K562 (cell line): Measurements from ENCODE around the gene SPRED2. TPM values are rescaled to one million over a fixed set of nuclear protein-coding genes. Genes with fewer than 3 reads are reported as not detected.
A peak's percentile ranks its signal among the peaks of the same experiment; 100 is the strongest.

ENCODE experiments used
- CBFA2T2 ChIP-seq: fragments of 450-650 bp; conservative IDR thresholded peaks from 2 replicates; pipeline ENCODE4 v1.6.1; 2017; ENCODE audit warnings: mild to moderate bottlenecking
- CCAR2 ChIP-seq: fragments of 200-400 bp; formaldehyde crosslinking; IDR thresholded peaks from 2 replicates; pipeline ENCODE4 v1.6.1; 2017; ENCODE audit warnings: mild to moderate bottlenecking, low read depth, low read length
- CREM ChIP-seq: IDR thresholded peaks from 2 replicates; pipeline ENCODE4 v1.6.1; 2014; ENCODE audit warnings: antibody characterized with exemption, low read depth
- CUX1 ChIP-seq: fragments of 200-800 bp; sonication (Bioruptor generic); IDR thresholded peaks from 2 replicates; pipeline ENCODE4 v1.6.1; 2016; ENCODE audit warnings: missing genetic modification characterization, missing compliant biosample characterization
- DDX20 ChIP-seq: fragments of 450-650 bp; IDR thresholded peaks from 2 replicates; pipeline ENCODE4 v1.6.1; 2016; ENCODE audit warnings: missing genetic modification characterization, low read depth, mild to moderate bottlenecking, missing compliant biosample characterization, moderate library complexity
- DNMT1 ChIP-seq: fragments of 450-650 bp; IDR thresholded peaks from 2 replicates; pipeline ENCODE4 v1.6.1; 2016; ENCODE audit warnings: antibody characterized with exemption, mild to moderate bottlenecking
- DPF2 ChIP-seq: fragments of 450-650 bp; IDR thresholded peaks from 2 replicates; pipeline ENCODE4 v1.6.1; 2016
- JUNB ChIP-seq: fragments of 450-650 bp; formaldehyde crosslinking; conservative IDR thresholded peaks from 2 replicates; pipeline ENCODE4 v1.4.0; 2020; ENCODE audit warnings: mild to moderate bottlenecking
- KAT7 ChIP-seq: sonication (generic); formaldehyde crosslinking; IDR thresholded peaks from 2 replicates; pipeline ENCODE4 v1.8.0; 2022; ENCODE audit warnings: missing genetic modification reagents, mild to moderate bottlenecking, borderline replicate concordance
- MCM5 ChIP-seq: fragments of 450-650 bp; IDR thresholded peaks from 2 replicates; pipeline ENCODE4 v1.6.1; 2016; ENCODE audit warnings: low read depth
- MYBL2 ChIP-seq, 2 experiments: fragments of 450-650 bp in 1 of 2; sonication (generic) in 1 of 2; formaldehyde crosslinking in 1 of 2; IDR thresholded peaks; 2 replicates each; pipeline versions ENCODE4 v1.6.1 to v1.8.1; 2017 to 2022; ENCODE audit warnings: borderline replicate concordance in 1 of 2, inconsistent platforms in 1 of 2, low read depth in 1 of 2, mild to moderate bottlenecking in 1 of 2, missing genetic modification reagents in 1 of 2, moderate library complexity in 1 of 2
- NFE2 ChIP-seq: IDR thresholded peaks from 2 replicates; pipeline ENCODE4 v1.6.1; 2014; ENCODE audit warnings: antibody characterized with exemption, low read depth
- RFX7 ChIP-seq: fragments of 250-450 bp; sonication (Bioruptor Pico); IDR thresholded peaks from 2 replicates; pipeline ENCODE4 v1.5.1; 2021; ENCODE audit warnings: mild to moderate bottlenecking
- SP1 ChIP-seq: sonication (generic); formaldehyde crosslinking; IDR thresholded peaks from 2 replicates; pipeline ENCODE4 v1.8.1; 2022; ENCODE audit warnings: mild to moderate bottlenecking, missing genetic modification reagents
- SPI1 ChIP-seq: IDR thresholded peaks from 2 replicates; pipeline ENCODE4 v1.6.1; 2011; ENCODE audit warnings: low read depth, low read length, control low read depth, borderline replicate concordance
- TCF3 ChIP-seq: sonication (generic); formaldehyde crosslinking; IDR thresholded peaks from 2 replicates; pipeline ENCODE4 v1.4.0; 2020; ENCODE audit warnings: mild to moderate bottlenecking, missing genetic modification reagents
- TEAD4 ChIP-seq, 2 experiments: sonication (generic) in 1 of 2; formaldehyde crosslinking in 1 of 2; IDR thresholded peaks; 2 replicates each; pipeline versions ENCODE4 v1.6.1 to v1.8.0; 2012 to 2022; ENCODE audit warnings: borderline replicate concordance in 1 of 2, inconsistent platforms in 1 of 2, low read length in 1 of 2, mild to moderate bottlenecking in 1 of 2, missing genetic modification reagents in 1 of 2
- ZNF143 ChIP-seq: sonication (generic); formaldehyde crosslinking; IDR thresholded peaks from 2 replicates; pipeline ENCODE4 v1.9.0; 2022; ENCODE audit warnings: mild to moderate bottlenecking, missing genetic modification reagents
- ZNF324 ChIP-seq: fragments of 250-450 bp; sonication (Bioruptor Pico); IDR thresholded peaks from 2 replicates; pipeline ENCODE4 v1.4.0; 2020; ENCODE audit warnings: mild to moderate bottlenecking
- ZNF668 ChIP-seq: fragments of 250-450 bp; sonication (Bioruptor Pico); IDR thresholded peaks from 2 replicates; pipeline ENCODE4 v1.8.0; 2022; ENCODE audit warnings: mild to moderate bottlenecking, inconsistent platforms
- ZNF696 ChIP-seq: fragments of 250-450 bp; sonication (Bioruptor Pico); conservative IDR thresholded peaks from 2 replicates; pipeline ENCODE4 v1.4.0; 2020; ENCODE audit warnings: mild to moderate bottlenecking, moderate library complexity
- polyA plus RNA-seq, 8 experiments: library from polyadenylated mRNA; depleted of rRNA in 4 of 8; stranded (reverse) in 5 of 8; unstranded in 3 of 8; fragments of >200 nt; fragmentation: Nextera tagmentation in 2 of 8; fragmentation: Illumina TruSeq in 1 of 8; extraction: Ambion mirVana in 2 of 8; extraction: Trizol in 1 of 8; gene quantifications; 2 replicates each; pipeline versions ENCODE4 v1.2.1 to v1.2.3, GENCODE V29; 2011 to 2014; ENCODE audit warnings: inconsistent platforms in 1 of 8, missing spikeins in 1 of 8
- total RNA-seq, 7 experiments: library from RNA; depleted of rRNA in 6 of 7; stranded (reverse); fragments of >200 nt in 6 of 7; fragmentation: Illumina TruSeq in 2 of 7; extraction: Trizol in 2 of 7; gene quantifications; 2 replicates each; pipeline versions ENCODE4 v1.2.1 to v1.2.3, GENCODE V29; 2011 to 2021; ENCODE audit warnings: low replicate concordance in 1 of 7
- TF ChIP-seq, protein P1 (sequence below): sonication (generic); formaldehyde crosslinking; IDR thresholded peaks from 2 replicates; pipeline ENCODE4 v1.8.0; 2022; ENCODE audit warnings: mild to moderate bottlenecking, missing genetic modification reagents

Gene SPRED2
- total and polyA plus RNA-seq, 9 of the 15 experiments (the other 6 are each of a cell fraction or from before 2014, with no cell fraction given): 4.6 to 50.8 (median 14.1) TPM

DNA sequence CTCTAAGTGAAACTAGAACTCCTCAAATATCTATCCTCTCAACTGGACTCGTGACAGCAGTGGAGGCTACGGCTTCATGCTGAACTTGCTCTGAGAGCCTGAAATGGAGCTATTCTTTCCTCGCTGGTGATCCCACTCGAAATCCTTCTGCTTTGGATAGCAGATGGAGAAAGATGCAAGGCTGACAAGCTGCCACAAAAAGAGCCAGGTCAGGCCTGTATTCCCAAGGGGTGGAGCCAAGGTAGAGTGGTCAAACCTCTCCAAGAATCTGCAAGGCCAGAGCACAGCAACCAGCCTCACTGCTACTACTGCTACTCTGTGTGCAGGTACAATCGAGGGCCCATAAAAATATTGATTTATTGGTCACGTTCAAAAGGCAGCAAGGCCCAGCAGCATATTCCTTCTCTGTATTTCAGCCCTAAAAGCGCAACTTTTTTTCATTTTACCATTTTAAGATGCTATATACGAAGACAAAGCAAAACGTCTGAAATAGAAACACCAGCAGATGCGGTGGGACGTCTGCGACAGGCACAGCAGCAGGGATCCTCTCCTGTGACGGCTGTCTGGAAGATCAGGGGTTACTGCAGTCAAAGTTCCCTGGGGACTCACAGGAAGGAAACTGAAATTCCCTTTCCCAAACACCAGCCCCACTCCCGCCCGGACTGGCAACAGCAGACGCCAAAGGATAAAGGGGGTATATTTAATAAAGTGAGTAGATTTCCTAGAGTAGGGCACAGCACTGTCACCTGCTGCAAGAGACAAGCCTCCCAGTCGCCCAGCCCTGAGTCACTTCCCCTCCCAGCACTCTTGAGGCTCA, 2.4 kb downstream of the SPRED2 start (continued):
- TF ChIP-seq MCM5 (no peak), ZNF668 (CRISPR knock-in tag) (no peak), TEAD4 (IDR thresholded peaks at IDR 0.05; ENCODE audit: low read length) (no peak), TEAD4 (CRISPR knock-in tag; IDR thresholded peaks at IDR 0.05; ENCODE audit: borderline replicate concordance) (no peak), JUNB (CRISPR knock-in tag) (no peak), DPF2 (no peak), CCAR2 (no peak), NFE2 (peak; percentile 32; the same call in 1 of the 2 replicates), ZNF143 (CRISPR knock-in tag) (no peak), ZNF324 (CRISPR knock-in tag) (no peak), ZNF696 (CRISPR knock-in tag) (no peak), SPI1 (peak; percentile 82), DNMT1 (no peak), KAT7 (CRISPR knock-in tag) (peak; percentile 46; the same call in 1 of the 2 replicates), SP1 (CRISPR knock-in tag) (0 out of 2 replicates have a peak, but pooled peaks have one; percentile 2), CUX1 (CRISPR knock-in tag) (no peak), CBFA2T2 (no peak), TCF3 (CRISPR knock-in tag) (no peak), RFX7 (CRISPR knock-in tag) (no peak), CREM (peak; percentile 31; the same call in 1 of the 2 replicates), DDX20 (tag) (no peak), MYBL2 (IDR thresholded peaks at IDR 0.05; ENCODE audit: low read depth) (no peak), MYBL2 (CRISPR knock-in tag; IDR thresholded peaks at IDR 0.05; ENCODE audit: borderline replicate concordance) (no peak)
- TF ChIP-seq, protein P1, sequence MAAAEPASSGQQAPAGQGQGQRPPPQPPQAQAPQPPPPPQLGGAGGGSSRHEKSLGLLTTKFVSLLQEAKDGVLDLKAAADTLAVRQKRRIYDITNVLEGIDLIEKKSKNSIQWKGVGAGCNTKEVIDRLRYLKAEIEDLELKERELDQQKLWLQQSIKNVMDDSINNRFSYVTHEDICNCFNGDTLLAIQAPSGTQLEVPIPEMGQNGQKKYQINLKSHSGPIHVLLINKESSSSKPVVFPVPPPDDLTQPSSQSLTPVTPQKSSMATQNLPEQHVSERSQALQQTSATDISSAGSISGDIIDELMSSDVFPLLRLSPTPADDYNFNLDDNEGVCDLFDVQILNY (CRISPR knock-in tag): no peak
